ENCODE measurements around the gene MAST4.
A peak's percentile ranks its signal among the peaks of the same experiment; 100 is the strongest.

The MAST4 gene

GRCh38 chr5:66702426-66702825 is 106.2 kb downstream of the MAST4 start:
- DNase-seq = no peak

- peak; percentile 34 for DNase-seq
Measured at GRCh38 chr5:66704790-66705425, 108.7 kb downstream of the MAST4 start.

- DNase-seq = no peak
Measured at GRCh38 chr5:66708368-66708767, 112.2 kb downstream of the MAST4 start.

GRCh38 chr5:66710557-66711088 is 114.4 kb downstream of the MAST4 start:
- DNase-seq = no peak

GRCh38 chr5:66713998-66714397 is 117.8 kb downstream of the MAST4 start:
- DNase-seq = no peak

GRCh38 chr5:66717455-66718373 is 121.5 kb downstream of the MAST4 start:
- DNase-seq = no peak

GRCh38 chr5:66718374-66719002 is 122.3 kb downstream of the MAST4 start:
- no peak for DNase-seq

GRCh38 chr5:66720780-66721179 is 124.6 kb downstream of the MAST4 start:
- no peak for DNase-seq

GRCh38 chr5:66722686-66723085 is 126.5 kb downstream of the MAST4 start:
- DNase-seq = no peak

- no peak for DNase-seq
Measured at GRCh38 chr5:66724349-66725139, 128.4 kb downstream of the MAST4 start.

GRCh38 chr5:66727630-66728029 is 131.4 kb downstream of the MAST4 start:
- DNase-seq = no peak

- no peak for DNase-seq
Measured at GRCh38 chr5:66728049-66728448, 131.9 kb downstream of the MAST4 start.

- no peak for DNase-seq
Measured at GRCh38 chr5:66737096-66737495, 140.9 kb downstream of the MAST4 start.

- DNase-seq = no peak
Measured at GRCh38 chr5:66738136-66738535, 141.9 kb downstream of the MAST4 start.

GRCh38 chr5:66739021-66739420 is 142.8 kb downstream of the MAST4 start:
- DNase-seq = no peak

- DNase-seq = no peak
Measured at GRCh38 chr5:66739951-66740350, 143.8 kb downstream of the MAST4 start.

GRCh38 chr5:66741394-66741793 is 145.2 kb downstream of the MAST4 start:
- DNase-seq = no peak

- DNase-seq = no peak
Measured at GRCh38 chr5:66742083-66742895, 146.1 kb downstream of the MAST4 start.

- no peak for DNase-seq
Measured at GRCh38 chr5:66742896-66743247, 146.7 kb downstream of the MAST4 start.

GRCh38 chr5:66743344-66743743 is 147.2 kb downstream of the MAST4 start:
- no peak for DNase-seq

GRCh38 chr5:66744040-66744439 is 147.8 kb downstream of the MAST4 start:
- no peak for DNase-seq

- DNase-seq = no peak
Measured at GRCh38 chr5:66745297-66745696, 149.1 kb downstream of the MAST4 start.
